Endothelial cell (in vitro differentiated cells): ENCODE data around the gene NRCAM. TPM values are rescaled to one million over a fixed set of nuclear protein-coding genes. Genes with fewer than 3 reads are reported as not detected.

Experiments
- DNase-seq: peaks from one replicate; pipeline ENCODE4 v3.0.0; 2021; ENCODE audit warnings: low spot score
- H3K27ac Mint-ChIP-seq: one replicate; pipeline ENCODE4 v1.8.0; 2021; ENCODE audit warnings: mixed read lengths, inconsistent platforms; ENCODE audit not compliant: unreplicated experiment
- H3K27me3 Mint-ChIP-seq: one replicate; pipeline ENCODE4 v1.8.0; 2021; ENCODE audit warnings: mild to moderate bottlenecking, moderate library complexity, mixed read lengths, inconsistent platforms; ENCODE audit not compliant: unreplicated experiment
- H3K36me3 Mint-ChIP-seq: one replicate; pipeline ENCODE4 v1.8.0; 2021; ENCODE audit warnings: mild to moderate bottlenecking, low read depth, mixed read lengths, inconsistent platforms; ENCODE audit not compliant: unreplicated experiment
- H3K4me1 Mint-ChIP-seq: one replicate; pipeline ENCODE4 v1.8.0; 2021; ENCODE audit warnings: mild to moderate bottlenecking, mixed read lengths, inconsistent platforms; ENCODE audit not compliant: unreplicated experiment
- H3K4me3 Mint-ChIP-seq: one replicate; pipeline ENCODE4 v1.8.0; 2021; ENCODE audit warnings: mild to moderate bottlenecking, mixed read lengths, inconsistent platforms; ENCODE audit not compliant: unreplicated experiment
- H3K9me3 Mint-ChIP-seq: one replicate; pipeline ENCODE4 v1.8.0; 2021; ENCODE audit warnings: mixed read lengths, inconsistent platforms; ENCODE audit not compliant: unreplicated experiment
- CTCF ChIP-seq: fragments of 200-600 bp; sonication (generic); IDR thresholded peaks from one replicate; pipeline ENCODE4 v1.5.0; 2021; ENCODE audit warnings: antibody characterized with exemption; ENCODE audit not compliant: unreplicated experiment
- total RNA-seq: library from RNA; stranded (reverse); fragmentation: NEBNext Ultra II Directional; extraction: Animal tissue kit (Norgen Biotek cat#: 25700); gene quantifications from one replicate; pipeline ENCODE4 v1.2.1, GENCODE V29; 2021; ENCODE audit not compliant: unreplicated experiment

NRCAM gene
- total RNA-seq, 1 donor from 2014 or later = 2.2 TPM

DNA sequence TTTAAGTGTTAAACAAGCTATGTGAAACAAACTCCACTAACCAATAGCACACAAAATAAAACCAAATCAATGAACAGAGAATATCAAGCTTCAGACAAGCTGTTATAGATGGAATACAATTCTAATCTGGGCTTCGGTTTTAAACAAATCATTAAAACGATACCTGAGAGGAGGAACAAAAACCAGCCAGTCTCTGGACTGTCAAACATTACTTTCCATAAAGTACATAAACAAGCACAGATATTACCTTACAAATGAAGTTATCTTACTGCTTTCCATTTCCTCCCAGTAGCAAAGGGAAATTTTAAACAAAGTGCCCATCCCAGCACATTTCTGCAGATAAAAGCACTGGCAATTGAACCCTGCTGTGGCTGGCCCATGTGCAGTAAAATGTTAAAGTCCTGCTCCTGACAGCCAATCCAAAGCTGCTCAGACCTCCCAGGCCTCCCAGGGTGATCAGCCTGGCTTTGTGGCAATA, 128.0 kb downstream of the NRCAM start:
- H3K9me3 Mint-ChIP-seq = no peaks in the 10 kb centered on the region
- no peaks in the 10 kb centered on the region for H3K27me3 Mint-ChIP-seq
- no peak overlapping the region for H3K4me3 Mint-ChIP-seq
- TF ChIP-seq CTCF = no peak
- H3K36me3 Mint-ChIP-seq = no peaks in the 10 kb centered on the region
- H3K27ac Mint-ChIP-seq = no peak overlapping the region
- DNase-seq = no peak
- H3K4me1 Mint-ChIP-seq = no peaks in the 10 kb centered on the region

GRCh38 chr7:108327353-108327752, 128.9 kb downstream of the NRCAM start:
- Mint-ChIP-seq H3K4me3 (no peak overlapping the region), H3K27ac (no peak overlapping the region), H3K27me3 (no peaks in the 10 kb centered on the region), H3K4me1 (no peaks in the 10 kb centered on the region), H3K9me3 (no peaks in the 10 kb centered on the region), H3K36me3 (no peaks in the 10 kb centered on the region)
- DNase-seq = no peak
- TF ChIP-seq CTCF = no peak

- H3K27me3 Mint-ChIP-seq = no peaks in the 10 kb centered on the region
- no peaks in the 10 kb centered on the region for H3K9me3 Mint-ChIP-seq
- no peak overlapping the region for H3K27ac Mint-ChIP-seq
- no peak for TF ChIP-seq CTCF
- H3K4me1 Mint-ChIP-seq = no peaks in the 10 kb centered on the region
- no peak overlapping the region for H3K4me3 Mint-ChIP-seq
- DNase-seq = no peak
- no peaks in the 10 kb centered on the region for H3K36me3 Mint-ChIP-seq
Measured at GRCh38 chr7:108326938-108327337, 129.3 kb downstream of the NRCAM start.

DNA sequence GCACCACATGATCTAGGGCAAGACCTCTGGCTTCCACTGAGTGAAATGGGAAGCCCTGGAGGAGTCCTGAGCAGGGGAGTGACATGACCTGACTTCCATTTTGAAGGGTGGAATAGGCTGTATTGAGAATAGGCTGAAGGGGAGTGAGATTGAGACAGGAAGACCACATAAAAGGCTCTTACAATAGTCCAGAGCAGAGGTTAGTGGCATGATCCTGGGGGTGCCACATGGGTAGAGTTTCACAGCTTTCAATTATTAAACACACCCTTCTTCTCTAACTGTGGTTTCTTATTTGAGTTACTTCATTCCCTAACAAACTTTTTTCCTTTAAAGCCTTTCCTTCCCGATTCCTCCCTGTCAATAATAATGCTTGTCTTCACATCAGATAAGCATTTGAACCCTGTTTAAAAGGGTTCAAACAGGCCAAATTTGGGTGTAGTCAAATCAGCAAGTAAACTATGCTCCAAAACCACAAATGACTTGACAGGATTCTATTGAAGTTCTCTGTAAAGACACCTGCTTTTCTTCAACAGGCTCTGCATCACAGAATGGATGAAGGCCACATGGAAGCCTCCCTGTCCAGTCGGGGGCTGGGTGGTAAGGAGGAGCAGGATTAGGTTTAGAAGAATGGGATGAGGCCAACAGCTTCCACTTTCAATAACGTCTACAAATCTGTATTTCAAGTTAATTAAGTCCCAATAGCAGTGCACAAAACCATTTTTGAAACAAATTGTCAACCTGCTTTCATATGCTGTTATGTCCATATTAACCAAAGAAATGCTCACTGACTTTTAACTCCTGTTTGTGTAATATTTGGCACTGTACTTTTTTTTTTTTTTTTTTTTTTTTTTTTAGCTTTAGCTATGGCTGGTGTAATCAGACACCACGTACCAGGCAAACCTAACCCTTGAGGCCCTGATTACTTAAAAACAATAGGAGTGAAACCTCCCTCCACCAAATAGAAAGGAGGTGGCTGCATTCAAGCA, 131.9 kb downstream of the NRCAM start:
- no peak for TF ChIP-seq CTCF
- H3K4me1 Mint-ChIP-seq = no peaks in the 10 kb centered on the region
- no peaks in the 10 kb centered on the region for H3K9me3 Mint-ChIP-seq
- H3K27ac Mint-ChIP-seq = no peak overlapping the region
- H3K36me3 Mint-ChIP-seq = no peaks in the 10 kb centered on the region
- no peak for DNase-seq
- H3K4me3 Mint-ChIP-seq = no peak overlapping the region
- no peaks in the 10 kb centered on the region for H3K27me3 Mint-ChIP-seq
